DND-41 (cell line): Measurements from ENCODE around the gene NHLRC2.

Experiments
- EZH2 ChIP-seq: IDR thresholded peaks from 3 replicates; pipeline ENCODE4 v1.6.1; 2012; ENCODE audit warnings: borderline replicate concordance, low read depth, mild to moderate bottlenecking, moderate library complexity, low read length, inconsistent platforms; ENCODE audit not compliant: severe bottlenecking
- TF ChIP-seq, protein P1 (sequence below): IDR thresholded peaks from 2 replicates; pipeline ENCODE4 v1.5.1; 2012; ENCODE audit warnings: borderline replicate concordance, low read length, moderate library complexity, mild to moderate bottlenecking; ENCODE audit not compliant: poor library complexity, severe bottlenecking; ENCODE audit errors: extremely low read depth

DNA sequence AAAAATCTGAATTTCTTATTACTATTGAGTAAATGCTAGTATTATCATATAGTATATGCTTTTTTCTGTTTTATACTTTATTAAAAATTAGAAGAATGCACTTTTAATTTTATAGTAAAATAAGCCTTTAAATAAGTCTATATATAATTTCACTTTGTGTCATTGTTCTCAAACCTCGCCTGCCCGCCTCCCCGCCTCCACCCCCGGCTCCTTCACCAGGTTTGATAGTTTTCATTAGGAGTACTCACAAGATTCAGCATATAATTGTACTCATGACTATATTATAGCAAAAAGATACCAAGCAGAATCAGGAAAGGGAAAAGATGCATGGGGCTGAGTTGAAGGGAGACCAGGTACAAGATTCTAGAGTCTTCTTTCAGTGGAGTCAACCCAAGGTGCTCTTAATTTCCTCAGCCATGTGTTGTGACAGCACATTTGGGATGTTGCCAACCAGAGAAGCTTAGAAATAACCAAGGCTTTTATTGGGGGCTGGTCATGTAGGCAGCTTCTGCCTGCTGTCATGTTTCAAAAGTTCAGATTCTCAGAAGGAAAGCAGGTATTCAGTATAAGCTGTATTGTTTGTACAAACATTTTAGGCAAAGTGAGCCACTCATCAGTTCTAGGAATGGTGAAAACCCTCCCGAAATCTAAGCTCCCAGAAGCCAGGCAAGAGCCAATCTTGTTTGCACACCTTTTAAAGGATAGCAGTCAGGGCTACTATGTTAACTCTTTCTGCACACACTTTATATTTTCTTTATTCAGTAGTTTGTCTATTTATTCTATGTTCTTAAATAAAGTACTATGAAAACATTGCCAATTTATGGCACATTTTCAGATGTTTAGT lies 12.3 kb downstream of the NHLRC2 start:
- TF ChIP-seq, protein P1, sequence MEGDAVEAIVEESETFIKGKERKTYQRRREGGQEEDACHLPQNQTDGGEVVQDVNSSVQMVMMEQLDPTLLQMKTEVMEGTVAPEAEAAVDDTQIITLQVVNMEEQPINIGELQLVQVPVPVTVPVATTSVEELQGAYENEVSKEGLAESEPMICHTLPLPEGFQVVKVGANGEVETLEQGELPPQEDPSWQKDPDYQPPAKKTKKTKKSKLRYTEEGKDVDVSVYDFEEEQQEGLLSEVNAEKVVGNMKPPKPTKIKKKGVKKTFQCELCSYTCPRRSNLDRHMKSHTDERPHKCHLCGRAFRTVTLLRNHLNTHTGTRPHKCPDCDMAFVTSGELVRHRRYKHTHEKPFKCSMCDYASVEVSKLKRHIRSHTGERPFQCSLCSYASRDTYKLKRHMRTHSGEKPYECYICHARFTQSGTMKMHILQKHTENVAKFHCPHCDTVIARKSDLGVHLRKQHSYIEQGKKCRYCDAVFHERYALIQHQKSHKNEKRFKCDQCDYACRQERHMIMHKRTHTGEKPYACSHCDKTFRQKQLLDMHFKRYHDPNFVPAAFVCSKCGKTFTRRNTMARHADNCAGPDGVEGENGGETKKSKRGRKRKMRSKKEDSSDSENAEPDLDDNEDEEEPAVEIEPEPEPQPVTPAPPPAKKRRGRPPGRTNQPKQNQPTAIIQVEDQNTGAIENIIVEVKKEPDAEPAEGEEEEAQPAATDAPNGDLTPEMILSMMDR: no peak
- no peak for TF ChIP-seq EZH2
